Stimulated activated naive CD8-positive, alpha-beta T cell treated with anti-CD3 and anti-CD28 coated beads, Interleukin-15, amount 100 ng/mL, for 72 hours (primary cell): ENCODE results near the gene EMP1.
"Not testable (repeated sequence)": the region's sequence is repeated elsewhere in the genome, so short reads cannot be mapped to it uniquely, and the experiment has no call there.

Experiments used
- ATAC-seq: fragments of 150-1000 bp; cut with Tn5 transposase; 2 replicates; pipeline ENCODE4 v1.10.0; 2021; ENCODE audit warnings: mild to moderate bottlenecking, moderate library complexity
- DNase-seq, 2 donors: peaks; one replicate each; pipeline ENCODE4 v3.0.0; 2021 to 2022
- H3K27ac Mint-ChIP-seq, 2 donors: one replicate each; pipeline ENCODE4 v1.8.0; 2022; ENCODE audit warnings: mild to moderate bottlenecking in 2 of 2, mixed read lengths in 2 of 2, moderate library complexity in 2 of 2
- H3K27me3 Mint-ChIP-seq: one replicate; pipeline ENCODE4 v1.8.0; 2022; ENCODE audit warnings: mixed read lengths
- H3K4me1 Mint-ChIP-seq: one replicate; pipeline ENCODE4 v1.8.0; 2022; ENCODE audit warnings: mild to moderate bottlenecking, mixed read lengths
- H3K4me3 Mint-ChIP-seq, 2 donors: one replicate each; pipeline ENCODE4 v1.8.0; 2022; ENCODE audit warnings: mild to moderate bottlenecking in 2 of 2, mixed read lengths in 2 of 2, moderate library complexity in 1 of 2
- H3K9me3 Mint-ChIP-seq, 2 donors: one replicate each; pipeline ENCODE4 v1.8.0; 2022; ENCODE audit warnings: mixed read lengths in 2 of 2

The EMP1 gene

DNA sequence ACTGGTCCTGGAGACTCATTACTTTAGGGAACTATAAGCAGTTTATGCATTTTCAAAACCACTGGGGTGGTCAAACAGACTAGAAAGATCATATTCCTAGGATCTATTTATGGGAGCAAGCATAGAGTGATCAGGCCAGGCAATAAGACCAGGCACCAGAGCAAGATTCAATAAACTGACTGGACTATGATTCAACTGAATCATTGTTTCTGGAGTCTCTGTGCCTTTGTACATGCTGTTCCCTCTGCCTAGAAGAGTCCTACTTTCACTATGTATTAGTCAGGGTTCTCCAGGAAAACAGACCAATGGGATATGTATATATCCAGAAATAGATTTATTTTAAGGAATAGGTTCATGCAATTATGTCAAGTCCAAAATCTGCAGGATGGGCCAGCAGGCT is 55.5 kb downstream of the EMP1 start:
- H3K27me3 Mint-ChIP-seq, result peaks cover 12% of the 10 kb centered on the region
- DNase-seq, result no peak
- H3K4me1 Mint-ChIP-seq, result peaks cover 7% of the 10 kb centered on the region
- no peak overlapping the region for H3K4me3 Mint-ChIP-seq
- no peaks in the 10 kb centered on the region for H3K9me3 Mint-ChIP-seq
- ATAC-seq, result no peak
- H3K27ac Mint-ChIP-seq, result no peak overlapping the region

DNA sequence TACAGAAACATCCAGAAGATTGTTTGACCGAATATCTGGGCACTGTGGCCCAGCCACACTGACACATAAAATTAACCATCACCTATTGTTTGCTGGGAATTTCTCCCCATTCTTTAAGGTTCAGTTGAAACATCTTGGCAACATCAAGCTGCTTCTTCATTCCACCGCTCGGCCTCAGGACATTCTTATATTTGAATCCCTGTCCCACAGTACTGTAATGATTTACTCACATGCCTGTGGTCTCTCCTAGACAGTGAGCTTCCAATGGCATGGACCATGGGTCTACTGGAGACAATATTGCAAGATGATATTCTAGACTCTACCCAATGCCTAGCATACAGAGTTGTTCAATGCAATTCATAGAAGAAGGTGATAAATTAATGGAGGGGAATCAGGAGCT is 56.1 kb downstream of the EMP1 start:
- H3K9me3 Mint-ChIP-seq, result no peaks in the 10 kb centered on the region
- H3K4me1 Mint-ChIP-seq, result peaks cover 7% of the 10 kb centered on the region
- ATAC-seq, result no peak
- DNase-seq, result no peak
- H3K27me3 Mint-ChIP-seq, result peaks cover 12% of the 10 kb centered on the region
- H3K4me3 Mint-ChIP-seq, result no peak overlapping the region
- no peak overlapping the region for H3K27ac Mint-ChIP-seq

DNA sequence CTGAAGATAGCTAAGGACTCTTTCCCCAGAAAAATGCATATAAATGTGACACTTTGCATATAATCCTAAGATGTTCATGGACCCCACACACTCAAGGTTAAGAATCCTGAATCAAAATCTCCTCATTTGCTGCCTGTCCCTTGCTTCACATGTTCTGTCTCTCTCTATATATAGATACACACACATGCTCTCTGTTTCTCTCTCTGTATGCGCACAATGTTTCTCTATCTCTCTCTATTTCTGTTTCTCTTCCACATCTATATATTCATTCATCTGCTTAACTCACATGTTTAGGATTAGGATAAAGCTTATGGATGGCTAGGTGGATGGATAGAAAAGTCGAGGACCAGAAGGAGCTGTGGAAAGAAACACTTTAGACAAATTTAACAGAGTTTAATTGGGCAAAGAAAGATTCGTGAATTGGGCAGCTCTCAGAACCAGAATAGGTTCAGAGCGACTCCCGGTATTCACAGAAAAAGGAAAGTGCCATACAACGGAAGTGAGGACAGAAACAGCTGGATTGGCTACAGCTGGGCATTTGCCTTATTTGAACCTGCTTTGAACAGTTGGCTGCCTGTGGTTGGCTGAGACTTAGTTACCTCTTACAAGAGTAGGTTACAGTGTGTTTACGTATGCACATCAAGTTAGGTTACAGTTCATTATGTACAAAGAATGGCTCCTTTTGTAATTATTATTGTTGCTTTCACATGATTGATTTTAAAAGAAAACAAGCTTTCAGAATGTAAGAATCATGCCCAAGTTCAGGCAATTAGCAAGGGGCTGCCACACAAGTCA is 57.6 kb downstream of the EMP1 start:
- ATAC-seq (no peak), DNase-seq (no peak)
- no peak overlapping the region for H3K4me3 Mint-ChIP-seq
- H3K27me3 Mint-ChIP-seq, result peaks cover 12% of the 10 kb centered on the region
- H3K27ac Mint-ChIP-seq, result no peak overlapping the region
- H3K9me3 Mint-ChIP-seq, result no peaks in the 10 kb centered on the region
- peaks cover 7% of the 10 kb centered on the region for H3K4me1 Mint-ChIP-seq

DNA sequence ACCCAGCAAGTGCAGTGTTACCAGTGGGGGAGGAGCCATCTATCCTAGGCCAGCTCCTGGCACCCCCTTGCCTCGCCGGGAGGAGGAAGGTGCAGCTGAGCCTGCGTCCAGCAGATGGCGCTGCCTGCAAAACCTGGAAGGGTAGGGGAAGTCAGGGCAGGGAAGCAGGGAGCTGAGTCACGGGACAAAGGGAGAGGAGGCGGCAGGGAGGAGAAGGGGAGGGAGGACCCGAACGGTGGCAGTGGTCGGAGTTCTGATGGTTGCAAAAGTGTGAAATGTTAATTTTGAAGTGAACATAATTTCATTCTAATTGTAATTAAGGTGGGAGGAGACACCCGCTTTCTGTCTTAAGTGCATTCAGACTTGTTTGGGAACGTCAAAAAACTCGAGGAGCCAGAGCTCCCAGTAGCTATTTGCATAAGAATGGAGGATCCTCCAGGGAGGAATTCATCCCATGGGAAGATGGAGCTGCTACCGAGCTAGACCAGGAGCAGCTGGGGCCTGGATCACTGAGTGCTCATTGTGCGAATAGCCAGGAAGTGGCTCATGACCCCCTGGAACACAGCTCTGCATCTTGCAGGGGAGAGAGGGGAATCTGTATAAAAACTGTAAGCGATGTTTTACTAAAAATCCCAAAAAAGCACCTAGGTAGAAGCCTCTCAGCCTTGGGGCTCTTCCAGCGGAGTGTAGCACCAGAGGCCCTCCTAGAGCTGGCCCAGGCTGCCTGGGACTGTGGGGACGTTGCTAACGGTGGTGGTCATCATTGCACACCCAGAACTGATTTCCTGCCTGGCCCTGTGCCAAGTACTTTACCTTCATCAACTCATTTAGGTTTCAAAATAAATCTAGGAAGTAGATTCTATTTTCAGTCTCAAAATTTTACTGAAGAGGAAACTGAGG is 59.5 kb downstream of the EMP1 start:
- peak; percentile 81 to 83 for DNase-seq
- H3K27ac Mint-ChIP-seq, result peak overlapping the region in 1 of 2 donors; percentile 66
- peak; percentile 95 for ATAC-seq
- peaks cover 7% of the 10 kb centered on the region for H3K4me1 Mint-ChIP-seq
- no peaks in the 10 kb centered on the region for H3K9me3 Mint-ChIP-seq
- no peaks in the 10 kb centered on the region for H3K27me3 Mint-ChIP-seq
- H3K4me3 Mint-ChIP-seq, result peak overlapping the region; percentile 4 to 58

GRCh38 chr12:13256692-13257045 is 60.1 kb downstream of the EMP1 start:
- Mint-ChIP-seq H3K27me3 (no peaks in the 10 kb centered on the region), H3K4me3 (no peak overlapping the region), H3K9me3 (no peaks in the 10 kb centered on the region), H3K4me1 (peaks cover 7% of the 10 kb centered on the region), H3K27ac (no peak overlapping the region)
- DNase-seq (no peak), ATAC-seq (no peak)

DNA sequence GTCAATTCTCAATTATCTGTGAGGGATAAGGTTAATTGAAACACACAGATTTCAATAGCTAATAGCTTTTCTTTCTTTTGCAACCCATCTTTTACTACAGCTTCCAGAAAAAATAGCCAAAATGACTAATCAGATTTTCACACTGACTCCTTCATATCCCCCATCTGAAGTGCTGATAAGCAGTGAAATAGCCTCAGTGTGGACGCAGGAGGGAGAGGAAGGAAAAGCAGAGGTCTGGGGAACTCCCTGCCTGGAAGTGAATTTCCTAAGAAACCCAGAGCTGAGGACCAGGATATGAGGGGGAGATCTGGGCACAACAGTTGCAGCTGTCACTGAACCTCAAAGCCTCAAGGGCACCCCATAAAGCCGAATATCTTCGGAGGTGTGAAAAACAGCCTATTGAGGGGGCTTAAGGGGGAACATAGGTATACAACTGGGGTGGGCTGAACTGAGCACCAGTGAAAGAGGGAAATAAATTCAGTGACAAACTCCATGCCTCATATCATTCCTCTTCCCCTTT is 60.9 kb downstream of the EMP1 start:
- ATAC-seq (no peak), DNase-seq (no peak)
- H3K4me3 Mint-ChIP-seq, result no peak overlapping the region
- H3K27me3 Mint-ChIP-seq, result no peaks in the 10 kb centered on the region
- peaks cover 7% of the 10 kb centered on the region for H3K4me1 Mint-ChIP-seq
- no peaks in the 10 kb centered on the region for H3K9me3 Mint-ChIP-seq
- no peak overlapping the region for H3K27ac Mint-ChIP-seq

GRCh38 chr12:13258197-13258596 is 61.7 kb downstream of the EMP1 start:
- no peak for DNase-seq
- no peaks in the 10 kb centered on the region for H3K27me3 Mint-ChIP-seq
- ATAC-seq, result no peak

DNA sequence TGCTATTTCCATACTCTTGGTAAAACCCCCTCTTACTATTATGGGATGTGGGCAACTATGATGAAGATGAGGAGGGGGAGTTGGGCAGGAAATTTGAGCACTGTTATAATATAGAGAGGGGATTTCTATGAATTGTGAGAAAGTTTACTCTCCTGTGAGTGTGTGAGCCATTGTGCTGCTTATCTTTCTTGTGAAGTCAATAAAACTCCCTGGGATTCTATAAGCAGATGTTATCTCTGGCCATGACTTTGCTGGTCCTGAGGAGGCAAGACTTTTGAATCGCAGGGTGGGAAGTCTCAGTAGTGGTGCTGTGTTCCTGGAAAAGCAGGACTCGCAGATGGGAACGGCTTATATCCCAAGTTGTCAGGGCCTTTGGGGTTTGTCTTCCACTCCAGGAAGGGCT is 62.2 kb downstream of the EMP1 start:
- Mint-ChIP-seq H3K9me3 (no peaks in the 10 kb centered on the region), H3K4me1 (peaks cover 7% of the 10 kb centered on the region), H3K27me3 (no peaks in the 10 kb centered on the region), H3K4me3 (no peak overlapping the region), H3K27ac (no peak overlapping the region)
- ATAC-seq (no peak), DNase-seq (no peak)

More at GRCh38 chr12:13258197-13258596, 61.7 kb downstream of the EMP1 start:
- Mint-ChIP-seq H3K4me3 (no peak overlapping the region), H3K9me3 (no peaks in the 10 kb centered on the region), H3K4me1 (peaks cover 7% of the 10 kb centered on the region), H3K27ac (peak overlapping the region in 1 of 2 donors; percentile 86)

DNA sequence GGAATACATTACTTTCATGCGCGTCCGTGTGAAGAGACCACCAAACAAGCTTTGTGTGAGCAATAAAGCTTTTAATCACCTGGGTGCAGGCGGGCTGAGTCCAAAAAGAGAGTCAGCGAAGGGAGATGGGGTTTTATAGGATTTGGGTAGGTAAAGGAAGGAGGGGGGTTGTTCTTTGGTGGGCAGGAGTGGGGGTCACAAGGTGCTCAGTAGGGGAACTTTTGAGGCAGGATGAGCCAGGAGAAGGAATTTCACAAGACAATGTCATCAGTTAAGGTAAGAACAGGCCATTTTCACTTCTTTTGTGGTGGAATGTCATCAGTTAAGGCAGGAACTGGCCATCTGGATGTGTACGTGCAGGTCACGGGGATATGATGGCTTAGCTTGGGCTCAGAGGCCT is 63.1 kb downstream of the EMP1 start:
- DNase-seq, H3K4me1 Mint-ChIP-seq, H3K9me3 Mint-ChIP-seq, H3K4me3 Mint-ChIP-seq, H3K27ac Mint-ChIP-seq, ATAC-seq, H3K27me3 Mint-ChIP-seq: not testable (repeated sequence)

DNA sequence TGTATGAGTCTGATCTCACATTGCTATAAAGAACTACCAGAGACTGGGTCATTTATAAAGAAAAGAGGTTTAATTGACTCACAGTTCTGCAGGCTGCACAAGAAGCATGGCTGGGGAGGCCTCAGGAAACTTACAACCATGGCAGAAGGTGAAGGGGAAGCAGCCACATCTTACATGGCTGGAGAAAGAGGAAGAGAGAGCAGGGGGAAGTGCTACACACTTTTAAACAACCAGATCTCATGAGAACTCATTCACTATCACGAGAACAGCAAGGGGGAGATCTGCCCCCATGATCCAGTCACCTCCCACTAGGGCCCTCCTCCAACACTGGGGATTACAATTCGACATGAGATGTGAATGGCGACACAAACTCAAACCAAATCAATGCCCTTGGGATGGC is 71.3 kb downstream of the EMP1 start:
- H3K27me3 Mint-ChIP-seq, result peaks cover 15% of the 10 kb centered on the region
- not testable (repeated sequence) for DNase-seq, H3K4me1 Mint-ChIP-seq, ATAC-seq, H3K4me3 Mint-ChIP-seq, H3K27ac Mint-ChIP-seq, H3K9me3 Mint-ChIP-seq

- ATAC-seq (no peak), DNase-seq (no peak)
- H3K9me3 Mint-ChIP-seq, result no peaks in the 10 kb centered on the region
- H3K4me3 Mint-ChIP-seq, result no peak overlapping the region
- no peaks in the 10 kb centered on the region for H3K4me1 Mint-ChIP-seq
- H3K27me3 Mint-ChIP-seq, result peaks cover 15% of the 10 kb centered on the region
- H3K27ac Mint-ChIP-seq, result no peak overlapping the region
Measured at GRCh38 chr12:13268581-13268980, 72.1 kb downstream of the EMP1 start.
